HCT116 (cell line): ENCODE data around the gene AQP5.

Source experiments
- CEBPB ChIP-seq: IDR thresholded peaks from 2 replicates; pipeline ENCODE4 v1.6.1; 2012; ENCODE audit warnings: low read depth
- ELF1 ChIP-seq: IDR thresholded peaks from 2 replicates; pipeline ENCODE4 v1.6.1; 2012; ENCODE audit warnings: low read depth, borderline replicate concordance
- EZH2 ChIP-seq: fragments of 200-600 bp; sonication (generic); IDR thresholded peaks from 2 replicates; pipeline ENCODE4 v1.6.1; 2017; ENCODE audit warnings: antibody characterized with exemption, mixed run types
- FOSL1 ChIP-seq: IDR thresholded peaks from 2 replicates; pipeline ENCODE4 v1.6.1; 2012; ENCODE audit warnings: low read depth
- POLR2A ChIP-seq: IDR thresholded peaks from 2 replicates; pipeline ENCODE4 v1.7.0; 2011; ENCODE audit warnings: borderline replicate concordance; ENCODE audit not compliant: insufficient read depth, insufficient read length; ENCODE audit errors: extremely low read depth
- RAD21 ChIP-seq: IDR thresholded peaks from 2 replicates; pipeline ENCODE4 v1.6.1; 2012; ENCODE audit warnings: low read depth, mild to moderate bottlenecking
- SP1 ChIP-seq: IDR thresholded peaks from 2 replicates; pipeline ENCODE4 v1.6.1; 2012; ENCODE audit warnings: low read depth
- TCF7L2 ChIP-seq: IDR thresholded peaks from 2 replicates; pipeline ENCODE4 v1.7.0; 2011; ENCODE audit warnings: borderline replicate concordance, inconsistent platforms; ENCODE audit not compliant: insufficient read depth, insufficient read length; ENCODE audit errors: extremely low read depth
- YY1 ChIP-seq: IDR thresholded peaks from 2 replicates; pipeline ENCODE4 v1.6.1; 2011; ENCODE audit warnings: low read length, low read depth, moderate library complexity, mild to moderate bottlenecking; ENCODE audit not compliant: insufficient replicate concordance; ENCODE audit errors: extremely low read depth
- ZNF274 ChIP-seq: fragments of 200-500 bp; sonication (Bioruptor generic); IDR thresholded peaks from 2 replicates; pipeline ENCODE4 v1.6.1; 2014; ENCODE audit warnings: mild to moderate bottlenecking, low read depth, low read length, inconsistent platforms
- TF ChIP-seq, protein P1 (sequence below), 3 experiments: fragments of 200-600 bp in 1 of 3; sonication (generic) in 1 of 3; IDR thresholded peaks in 2 of 3; conservative IDR thresholded peaks in 1 of 3; 2 replicates each; pipeline ENCODE4 v1.5.1; 2012 to 2017; ENCODE audit warnings: low read depth in 2 of 3, low read length in 2 of 3, antibody characterized with exemption in 1 of 3, borderline replicate concordance in 1 of 3, control low read depth in 1 of 3, mild to moderate bottlenecking in 1 of 3, mixed read lengths in 1 of 3, mixed run types in 1 of 3, moderate library complexity in 1 of 3; ENCODE audit not compliant: insufficient read depth in 1 of 3

DNA sequence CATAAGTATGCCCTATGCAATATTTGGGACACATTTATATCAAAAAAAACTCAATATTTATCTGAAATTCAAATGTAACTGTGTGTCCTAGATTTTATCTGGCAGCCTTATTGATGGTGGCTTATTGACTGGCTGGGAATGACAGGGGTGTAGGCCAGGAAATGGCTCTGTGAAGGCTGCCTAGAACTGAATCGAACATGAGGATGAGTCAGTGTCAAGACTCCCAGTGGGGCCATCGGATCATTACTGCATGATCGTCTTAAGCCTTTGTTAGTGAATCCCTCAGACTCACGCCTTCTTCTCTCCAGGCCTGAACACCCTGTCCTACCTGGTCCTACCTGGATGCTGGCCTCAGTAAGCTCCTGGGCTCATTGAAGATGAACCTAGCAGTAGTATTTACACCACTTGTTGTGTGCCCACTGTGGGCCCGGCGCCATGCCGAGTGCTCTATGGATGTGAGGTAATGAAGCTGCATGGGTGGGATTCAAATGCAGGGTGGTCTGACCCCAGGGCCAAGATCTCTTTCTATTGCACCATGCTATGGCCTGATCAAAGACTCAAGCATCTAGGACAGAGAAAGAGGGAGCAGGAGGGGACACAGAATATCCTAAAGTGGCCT lies 36.9 kb upstream of the AQP5 start:
- no peak for TF ChIP-seq POLR2A
- TF ChIP-seq, protein P1, sequence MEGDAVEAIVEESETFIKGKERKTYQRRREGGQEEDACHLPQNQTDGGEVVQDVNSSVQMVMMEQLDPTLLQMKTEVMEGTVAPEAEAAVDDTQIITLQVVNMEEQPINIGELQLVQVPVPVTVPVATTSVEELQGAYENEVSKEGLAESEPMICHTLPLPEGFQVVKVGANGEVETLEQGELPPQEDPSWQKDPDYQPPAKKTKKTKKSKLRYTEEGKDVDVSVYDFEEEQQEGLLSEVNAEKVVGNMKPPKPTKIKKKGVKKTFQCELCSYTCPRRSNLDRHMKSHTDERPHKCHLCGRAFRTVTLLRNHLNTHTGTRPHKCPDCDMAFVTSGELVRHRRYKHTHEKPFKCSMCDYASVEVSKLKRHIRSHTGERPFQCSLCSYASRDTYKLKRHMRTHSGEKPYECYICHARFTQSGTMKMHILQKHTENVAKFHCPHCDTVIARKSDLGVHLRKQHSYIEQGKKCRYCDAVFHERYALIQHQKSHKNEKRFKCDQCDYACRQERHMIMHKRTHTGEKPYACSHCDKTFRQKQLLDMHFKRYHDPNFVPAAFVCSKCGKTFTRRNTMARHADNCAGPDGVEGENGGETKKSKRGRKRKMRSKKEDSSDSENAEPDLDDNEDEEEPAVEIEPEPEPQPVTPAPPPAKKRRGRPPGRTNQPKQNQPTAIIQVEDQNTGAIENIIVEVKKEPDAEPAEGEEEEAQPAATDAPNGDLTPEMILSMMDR (IDR thresholded peaks at IDR 0.05 in 2 of 3, conservative IDR thresholded peaks at IDR 0.05 in 1 of 3; ENCODE audit: borderline replicate concordance in 1 of 3, insufficient read depth in 1 of 3, low read depth in 2 of 3, low read length in 2 of 3) = no peak
- TF ChIP-seq SP1 = no peak
- no peak for TF ChIP-seq FOSL1
- no peak for TF ChIP-seq TCF7L2
- TF ChIP-seq CEBPB = no peak
- no peak for TF ChIP-seq EZH2
- no peak for TF ChIP-seq ELF1
- TF ChIP-seq RAD21 = no peak
- no peak for TF ChIP-seq ZNF274
- no peak for TF ChIP-seq YY1
